A673 (cell line): ENCODE measurements around the gene KIF26B.

ENCODE experiments used
- EZH2 ChIP-seq: fragments of 200-600 bp; sonication (generic); IDR thresholded peaks from 2 replicates; pipeline ENCODE4 v1.6.1; 2017; ENCODE audit warnings: borderline replicate concordance, low read depth, mild to moderate bottlenecking, mixed read lengths, antibody characterized with exemption, low read length; ENCODE audit not compliant: poor library complexity, severe bottlenecking
- TF ChIP-seq, protein P1 (sequence below): fragments of 300-800, 200-600 bp; sonication (generic); conservative IDR thresholded peaks from 2 replicates; pipeline ENCODE4 v1.5.1; 2017; ENCODE audit warnings: low read depth, mild to moderate bottlenecking, antibody characterized with exemption, low read length, moderate library complexity, mixed read lengths

DNA sequence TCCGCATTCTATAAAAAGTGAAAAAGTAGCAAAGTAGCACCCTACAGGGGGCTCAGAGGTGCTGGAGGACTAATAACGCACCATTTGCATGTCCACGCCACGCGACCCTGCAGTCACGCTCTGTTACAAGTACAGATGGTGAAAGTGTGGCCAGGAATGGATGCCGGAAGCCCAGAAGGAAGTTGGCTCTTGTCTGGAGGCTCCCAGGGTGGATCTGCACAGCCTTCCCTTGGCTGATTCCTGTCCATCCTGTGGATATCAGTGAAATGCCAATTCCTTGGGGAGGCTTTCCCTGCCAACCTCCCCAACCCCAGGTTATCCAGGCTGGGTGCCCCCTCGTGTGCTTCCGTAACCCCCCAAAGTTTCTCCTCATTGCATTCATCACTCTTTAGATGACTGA, 396.8 kb downstream of the KIF26B start:
- TF ChIP-seq, protein P1, sequence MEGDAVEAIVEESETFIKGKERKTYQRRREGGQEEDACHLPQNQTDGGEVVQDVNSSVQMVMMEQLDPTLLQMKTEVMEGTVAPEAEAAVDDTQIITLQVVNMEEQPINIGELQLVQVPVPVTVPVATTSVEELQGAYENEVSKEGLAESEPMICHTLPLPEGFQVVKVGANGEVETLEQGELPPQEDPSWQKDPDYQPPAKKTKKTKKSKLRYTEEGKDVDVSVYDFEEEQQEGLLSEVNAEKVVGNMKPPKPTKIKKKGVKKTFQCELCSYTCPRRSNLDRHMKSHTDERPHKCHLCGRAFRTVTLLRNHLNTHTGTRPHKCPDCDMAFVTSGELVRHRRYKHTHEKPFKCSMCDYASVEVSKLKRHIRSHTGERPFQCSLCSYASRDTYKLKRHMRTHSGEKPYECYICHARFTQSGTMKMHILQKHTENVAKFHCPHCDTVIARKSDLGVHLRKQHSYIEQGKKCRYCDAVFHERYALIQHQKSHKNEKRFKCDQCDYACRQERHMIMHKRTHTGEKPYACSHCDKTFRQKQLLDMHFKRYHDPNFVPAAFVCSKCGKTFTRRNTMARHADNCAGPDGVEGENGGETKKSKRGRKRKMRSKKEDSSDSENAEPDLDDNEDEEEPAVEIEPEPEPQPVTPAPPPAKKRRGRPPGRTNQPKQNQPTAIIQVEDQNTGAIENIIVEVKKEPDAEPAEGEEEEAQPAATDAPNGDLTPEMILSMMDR = no peak
- no peak for TF ChIP-seq EZH2
